ENCODE measurements around the gene YES1.
"Not testable (repeated sequence)": the region's sequence is repeated elsewhere in the genome, so short reads cannot be mapped to it uniquely, and the experiment has no call there.

YES1 gene

DNA sequence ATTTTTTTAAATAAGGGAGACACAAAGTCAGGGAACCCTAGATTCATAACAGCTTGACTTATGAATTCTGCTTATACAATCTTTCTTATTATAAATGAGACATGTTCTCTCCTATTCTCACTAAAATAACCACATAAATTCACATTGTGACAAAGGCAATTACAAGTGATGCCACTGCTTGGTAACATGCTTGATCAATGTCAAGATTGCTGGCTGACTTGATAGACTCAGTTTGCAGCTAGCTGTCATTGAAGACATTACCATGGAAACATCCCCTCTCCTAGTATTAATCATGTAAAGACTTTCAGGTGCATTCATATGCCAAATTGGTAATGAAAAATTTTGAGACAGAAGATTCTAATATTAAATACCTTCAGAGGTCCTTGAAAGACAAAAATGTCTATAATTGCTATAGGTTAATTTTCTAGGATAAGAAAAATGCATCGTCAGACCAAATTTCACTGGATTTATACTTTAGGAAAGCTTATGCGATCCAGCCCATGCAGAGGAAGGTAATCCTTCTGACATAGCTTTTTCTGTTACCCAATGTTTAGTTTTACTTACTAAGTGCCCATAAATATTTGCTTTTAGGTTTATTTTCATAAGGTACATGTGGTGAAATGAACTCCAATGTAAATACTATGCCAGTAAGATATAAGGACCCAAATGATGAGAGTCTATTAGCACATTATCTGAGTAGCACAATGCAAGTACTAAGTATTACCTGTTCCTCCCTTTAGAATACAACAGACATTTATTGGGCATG is 67.0 kb downstream of the YES1 start:
- TF ChIP-seq Cebpa-rat (IDR thresholded peaks at IDR 0.05) = no peak
- no peaks in the 10 kb centered on the region for H4K20me1 ChIP-seq
- H3K27ac ChIP-seq = no peak overlapping the region
- no peaks in the 10 kb centered on the region for H3K27me3 ChIP-seq
- peaks cover 15% of the 10 kb centered on the region for H3K4me1 ChIP-seq
- peaks cover 56% of the 10 kb centered on the region for H3K36me3 ChIP-seq
- no peak overlapping the region for H3K9ac ChIP-seq
- no peak overlapping the region for H3K4me3 ChIP-seq
- no peak overlapping the region for H3K4me2 ChIP-seq
- H3K9me3 ChIP-seq = no peaks in the 10 kb centered on the region

DNA sequence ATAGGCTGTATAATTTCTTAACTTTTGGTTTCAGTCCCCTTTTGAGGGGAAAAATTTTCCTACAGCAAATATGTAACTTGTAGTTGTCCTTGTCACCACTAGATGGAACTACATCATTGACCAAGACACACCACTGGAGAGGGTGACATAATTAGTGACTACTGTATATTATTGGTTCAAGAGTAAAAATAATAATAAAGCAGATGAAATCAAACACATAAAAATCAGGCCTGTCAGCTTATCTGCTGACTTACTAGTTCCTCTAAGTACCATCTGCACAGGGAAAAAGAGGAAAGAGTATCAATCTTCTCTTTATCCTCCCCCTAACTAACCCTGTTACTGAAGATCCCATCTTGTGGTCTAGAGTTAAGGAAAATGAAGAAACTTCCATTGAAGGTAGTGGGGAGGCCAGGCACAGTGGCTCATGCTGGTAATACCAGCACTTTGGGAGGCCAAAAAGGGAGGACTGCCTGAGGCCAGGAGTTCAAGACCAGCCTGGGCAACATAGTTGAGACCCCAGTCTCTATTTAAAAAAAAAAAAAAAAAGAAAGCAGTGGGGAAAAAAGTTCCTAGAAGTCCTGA is 70.0 kb downstream of the YES1 start:
- Histone ChIP-seq H3K4me2 (no peak overlapping the region), H3K27ac (no peak overlapping the region), H3K4me3 (no peak overlapping the region), H3K4me1 (peaks cover 15% of the 10 kb centered on the region), H3K36me3 (peaks cover 70% of the 10 kb centered on the region), H3K9ac (no peak overlapping the region), H3K9me3 (no peaks in the 10 kb centered on the region), H3K27me3 (no peaks in the 10 kb centered on the region), H4K20me1 (no peaks in the 10 kb centered on the region)
- TF ChIP-seq Cebpa-rat (IDR thresholded peaks at IDR 0.05) = no peak

DNA sequence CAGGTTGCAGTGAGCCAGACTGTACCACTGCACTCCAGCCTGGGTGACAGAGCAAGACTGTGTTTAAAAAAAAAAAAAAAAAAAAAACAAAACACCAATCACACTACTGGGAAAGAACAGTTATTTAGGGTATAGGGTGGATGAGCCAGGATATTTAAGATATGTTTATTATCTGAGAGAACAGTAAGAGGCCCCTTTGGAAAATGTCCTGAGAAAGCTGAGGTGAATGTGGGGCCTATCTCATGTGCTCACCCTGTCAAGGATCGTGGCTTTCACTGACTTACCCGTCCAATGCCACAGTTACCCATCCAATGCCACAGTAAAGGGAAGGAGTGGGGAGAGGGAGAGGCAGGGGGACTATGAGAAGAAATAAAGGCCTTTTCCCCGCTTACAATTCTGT is 79.7 kb downstream of the YES1 start:
- H3K4me2 ChIP-seq = no peak overlapping the region
- H3K36me3 ChIP-seq = peaks cover 83% of the 10 kb centered on the region
- no peaks in the 10 kb centered on the region for H3K27me3 ChIP-seq
- H4K20me1 ChIP-seq = no peaks in the 10 kb centered on the region
- TF ChIP-seq Cebpa-rat (IDR thresholded peaks at IDR 0.05) = no peak
- no peak overlapping the region for H3K4me3 ChIP-seq
- no peak overlapping the region for H3K9ac ChIP-seq
- no peaks in the 10 kb centered on the region for H3K9me3 ChIP-seq
- no peaks in the 10 kb centered on the region for H3K4me1 ChIP-seq
- H3K27ac ChIP-seq = no peak overlapping the region

DNA sequence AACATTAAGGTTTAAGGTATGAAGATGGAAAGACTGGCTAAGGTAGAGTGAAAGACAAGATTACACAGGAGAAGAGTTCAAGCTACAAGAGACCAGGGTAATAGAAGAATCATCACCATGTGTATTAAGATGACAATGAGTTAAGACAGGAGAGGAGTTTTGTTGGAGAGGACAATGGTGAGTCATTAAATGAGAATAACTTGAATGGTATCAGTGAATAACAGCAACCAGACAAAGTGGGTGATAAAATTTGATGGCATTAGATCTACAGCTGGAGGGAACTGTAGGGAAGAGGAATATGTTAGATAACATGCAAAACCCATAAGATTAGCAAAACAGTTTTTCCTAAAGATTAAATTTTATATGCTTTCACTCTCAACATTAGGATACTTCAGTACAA is 80.9 kb downstream of the YES1 start:
- TF ChIP-seq Cebpa-rat (IDR thresholded peaks at IDR 0.05) = no peak
- H3K4me1 ChIP-seq = no peaks in the 10 kb centered on the region
- no peak overlapping the region for H3K27ac ChIP-seq
- H3K4me2 ChIP-seq = no peak overlapping the region
- no peaks in the 10 kb centered on the region for H3K9me3 ChIP-seq
- H3K9ac ChIP-seq = no peak overlapping the region
- H4K20me1 ChIP-seq = no peaks in the 10 kb centered on the region
- no peaks in the 10 kb centered on the region for H3K27me3 ChIP-seq
- peaks cover 71% of the 10 kb centered on the region for H3K36me3 ChIP-seq
- H3K4me3 ChIP-seq = no peak overlapping the region

DNA sequence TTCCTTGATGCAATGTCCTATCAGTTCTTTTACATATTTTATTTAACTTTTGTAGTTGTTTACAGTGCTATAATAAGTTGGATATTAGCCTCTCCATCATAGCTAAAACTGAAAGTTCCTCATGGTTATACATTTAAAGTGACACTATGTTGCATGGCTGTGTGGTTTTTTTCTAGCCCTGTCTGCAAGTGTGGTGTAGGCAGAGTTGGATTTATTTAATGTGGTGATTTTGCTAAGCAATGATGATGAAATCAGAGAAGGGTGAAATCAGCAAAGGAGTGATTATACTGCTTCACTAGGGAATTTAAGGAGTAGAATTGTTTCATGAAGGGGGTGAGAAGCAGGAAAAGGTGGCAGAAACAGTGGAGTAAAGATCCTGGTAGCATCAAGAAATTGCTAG is 81.3 kb downstream of the YES1 start:
- Histone ChIP-seq H3K4me2 (no peak overlapping the region), H3K9ac (no peak overlapping the region), H4K20me1 (no peaks in the 10 kb centered on the region), H3K36me3 (peaks cover 69% of the 10 kb centered on the region), H3K27ac (no peak overlapping the region), H3K4me3 (no peak overlapping the region), H3K9me3 (no peaks in the 10 kb centered on the region), H3K4me1 (no peaks in the 10 kb centered on the region), H3K27me3 (no peaks in the 10 kb centered on the region)
- TF ChIP-seq Cebpa-rat (IDR thresholded peaks at IDR 0.05) = no peak

DNA sequence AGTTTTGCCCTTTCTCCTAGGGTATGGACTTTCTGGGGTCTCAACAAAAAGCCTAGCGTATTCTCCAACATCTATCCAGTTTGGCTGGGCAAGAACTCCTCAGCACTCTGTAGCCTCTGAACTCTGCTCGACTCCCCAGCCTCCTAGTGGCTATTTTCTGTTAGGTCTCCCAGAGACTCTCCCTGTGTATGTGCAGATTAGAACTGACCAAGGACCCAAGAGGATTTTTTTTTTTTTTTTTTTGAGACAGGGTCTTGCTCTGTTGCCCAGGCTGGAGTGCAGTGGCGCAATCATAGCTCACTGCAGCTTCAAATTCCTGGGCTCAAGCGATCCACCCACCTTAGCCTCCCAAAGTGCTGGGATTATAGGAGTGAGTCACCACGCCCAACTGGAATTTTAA is 81.9 kb downstream of the YES1 start:
- not testable (repeated sequence) for H3K9me3 ChIP-seq, H3K27ac ChIP-seq, H3K4me1 ChIP-seq, H3K4me3 ChIP-seq, H3K4me2 ChIP-seq, H3K27me3 ChIP-seq, H4K20me1 ChIP-seq, H3K9ac ChIP-seq
- H3K36me3 ChIP-seq = peaks cover 67% of the 10 kb centered on the region

DNA sequence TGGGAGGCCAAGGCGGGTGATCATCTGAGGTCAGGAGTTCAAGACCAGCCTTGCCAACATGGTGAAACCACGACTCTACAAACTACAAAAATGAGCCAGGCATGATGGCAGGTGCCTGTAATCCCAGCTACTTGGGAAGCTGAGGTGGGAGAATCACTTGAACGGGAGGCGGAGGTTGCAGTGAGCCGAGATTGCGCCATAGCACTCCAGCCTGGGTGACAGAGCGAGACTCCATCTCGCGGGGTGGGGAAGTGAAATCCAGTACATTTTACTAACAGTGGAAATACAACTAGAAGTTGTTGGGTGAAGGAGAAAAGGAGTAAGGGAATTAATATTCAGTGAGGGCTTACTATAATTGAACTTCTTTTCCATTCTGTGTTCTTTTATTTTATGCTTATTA is 86.4 kb downstream of the YES1 start:
- H3K27ac ChIP-seq = no peak overlapping the region
- H3K4me1 ChIP-seq = no peaks in the 10 kb centered on the region
- TF ChIP-seq Cebpa-rat (IDR thresholded peaks at IDR 0.05) = no peak
- H3K4me2 ChIP-seq = no peak overlapping the region
- no peak overlapping the region for H3K9ac ChIP-seq
- H3K27me3 ChIP-seq = no peaks in the 10 kb centered on the region
- no peaks in the 10 kb centered on the region for H3K9me3 ChIP-seq
- H3K4me3 ChIP-seq = no peak overlapping the region
- no peaks in the 10 kb centered on the region for H4K20me1 ChIP-seq
- H3K36me3 ChIP-seq = peaks cover 39% of the 10 kb centered on the region

DNA sequence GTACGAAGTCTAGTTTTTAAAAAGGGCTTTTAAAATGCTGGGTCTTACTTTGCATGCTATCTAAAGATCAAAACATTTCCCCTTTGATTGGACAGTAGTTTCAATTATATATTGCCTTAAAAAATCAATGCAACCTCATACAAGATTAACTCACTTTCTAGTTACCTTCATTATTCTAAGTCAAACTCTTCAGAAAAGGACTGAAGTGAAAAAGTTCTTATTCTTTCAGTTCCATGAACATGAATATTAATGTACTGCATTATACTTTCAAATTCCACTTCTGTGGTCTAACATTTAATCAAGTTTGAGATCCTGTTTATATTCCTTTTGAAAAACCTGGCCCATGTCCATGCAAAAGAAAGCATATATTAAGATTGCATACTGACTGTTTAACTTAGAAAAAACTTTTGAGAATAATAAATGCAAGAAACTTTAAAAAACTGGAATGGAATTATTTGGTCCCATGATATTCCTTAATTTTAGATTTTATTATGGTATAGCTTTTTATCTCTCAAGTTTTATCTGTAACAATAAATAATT is 88.4 kb downstream of the YES1 start:
- TF ChIP-seq Cebpa-rat (IDR thresholded peaks at IDR 0.05) = no peak
- H3K4me3 ChIP-seq = no peak overlapping the region
- no peaks in the 10 kb centered on the region for H4K20me1 ChIP-seq
- H3K9me3 ChIP-seq = no peaks in the 10 kb centered on the region
- H3K4me2 ChIP-seq = no peak overlapping the region
- H3K27me3 ChIP-seq = no peaks in the 10 kb centered on the region
- H3K27ac ChIP-seq = no peak overlapping the region
- H3K9ac ChIP-seq = no peak overlapping the region
- peaks cover 26% of the 10 kb centered on the region for H3K36me3 ChIP-seq
- H3K4me1 ChIP-seq = no peaks in the 10 kb centered on the region

DNA sequence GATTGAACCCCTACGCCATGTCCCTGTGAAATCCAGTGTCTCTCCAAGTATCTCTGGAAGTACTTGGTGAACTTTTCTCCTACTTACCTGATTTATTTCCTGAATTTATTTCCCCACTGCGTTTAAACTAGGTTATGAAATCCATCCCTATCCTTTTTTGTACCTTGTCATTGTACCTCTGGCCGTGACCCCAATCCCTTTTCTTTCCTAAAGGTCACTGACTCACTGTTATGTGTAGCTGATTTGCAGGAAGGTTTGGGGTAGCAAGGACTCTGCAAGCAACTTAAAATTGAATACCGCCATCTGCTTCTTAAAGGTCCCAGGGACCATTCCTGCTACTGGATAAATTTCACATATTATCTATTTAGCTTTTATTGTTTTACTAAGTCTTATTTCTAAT is 95.0 kb downstream of the YES1 start:
- Histone ChIP-seq H3K36me3 (no peaks in the 10 kb centered on the region), H3K9ac (no peak overlapping the region), H3K4me1 (no peaks in the 10 kb centered on the region), H4K20me1 (no peaks in the 10 kb centered on the region), H3K4me3 (no peak overlapping the region), H3K27ac (no peak overlapping the region), H3K9me3 (peaks cover 14% of the 10 kb centered on the region), H3K4me2 (no peak overlapping the region), H3K27me3 (peaks cover 11% of the 10 kb centered on the region)
- no peak for TF ChIP-seq Cebpa-rat (IDR thresholded peaks at IDR 0.05)

DNA sequence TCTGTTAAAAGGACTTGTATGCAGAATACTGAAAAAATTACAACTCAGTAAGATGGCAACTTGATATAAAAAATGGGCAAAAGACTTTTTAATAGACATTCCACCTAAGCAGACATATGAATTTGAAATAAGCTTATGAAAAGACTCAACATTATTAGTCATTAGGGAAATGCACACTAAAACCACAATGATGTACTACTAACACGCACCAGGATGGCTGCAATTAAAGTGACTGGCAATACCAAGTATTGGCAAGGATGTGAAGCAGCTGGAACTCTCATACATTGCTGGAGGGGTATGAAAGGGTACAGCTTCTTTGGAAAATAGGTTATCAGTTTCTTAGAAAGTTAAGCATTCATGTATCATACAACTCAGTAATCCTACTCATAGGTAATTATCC is 96.4 kb downstream of the YES1 start:
- H3K9ac ChIP-seq = no peak overlapping the region
- H3K4me2 ChIP-seq = no peak overlapping the region
- H3K4me1 ChIP-seq = peaks cover 7% of the 10 kb centered on the region; the same call in 1 of the 2 replicates
- H3K27ac ChIP-seq = no peak overlapping the region
- peaks cover 23% of the 10 kb centered on the region for H3K27me3 ChIP-seq
- H3K4me3 ChIP-seq = no peak overlapping the region
- H4K20me1 ChIP-seq = no peaks in the 10 kb centered on the region
- no peaks in the 10 kb centered on the region for H3K36me3 ChIP-seq
- peaks cover 14% of the 10 kb centered on the region for H3K9me3 ChIP-seq
- no peak for TF ChIP-seq Cebpa-rat (IDR thresholded peaks at IDR 0.05)

All from BLaER1 (cell line).